Aorta (tissue), 5 donors: Measurements from ENCODE around the gene CDKN2AIPNL. TPM values are rescaled to one million over a fixed set of nuclear protein-coding genes. Genes with fewer than 3 reads are reported as not detected.
"Not testable (repeated sequence)": the region's sequence is repeated elsewhere in the genome, so short reads cannot be mapped to it uniquely, and the experiment has no call there.

Experiments
- ATAC-seq: fragments of 200-7000 bp; cut with Tn5 transposase; one replicate; pipeline ENCODE4 v1.9.1; 2022; ENCODE audit warnings: moderate library complexity; ENCODE audit not compliant: low FRiP score
- DNase-seq, 2 donors: peaks; one replicate each; pipeline ENCODE4 v3.0.0-alpha.2; 2020
- H3K27ac ChIP-seq, 2 donors: one replicate each; pipeline ENCODE4 v1.5.1; 2013; ENCODE audit warnings: low read length in 2 of 2, mild to moderate bottlenecking in 2 of 2, moderate library complexity in 2 of 2, control low read depth in 1 of 2, inconsistent platforms in 1 of 2, low read depth in 1 of 2
- H3K27me3 ChIP-seq, 2 donors: one replicate each; pipeline ENCODE4 v1.6.1; 2013; ENCODE audit warnings: control low read depth in 1 of 2, low read length in 1 of 2, mild to moderate bottlenecking in 1 of 2, moderate library complexity in 1 of 2; ENCODE audit not compliant: insufficient read depth in 2 of 2, control insufficient read depth in 1 of 2
- H3K36me3 ChIP-seq, 2 donors: one replicate each; pipeline ENCODE4 v1.6.1; 2013; ENCODE audit warnings: control low read depth in 1 of 2, low read length in 1 of 2, mild to moderate bottlenecking in 1 of 2; ENCODE audit not compliant: insufficient read depth in 2 of 2, control insufficient read depth in 1 of 2
- H3K4me1 ChIP-seq, 2 donors: one replicate each; pipeline ENCODE4 v1.6.1; 2013; ENCODE audit warnings: low read length in 2 of 2, control low read depth in 1 of 2, mild to moderate bottlenecking in 1 of 2, moderate library complexity in 1 of 2; ENCODE audit not compliant: insufficient read depth in 2 of 2, control insufficient read depth in 1 of 2
- H3K4me3 ChIP-seq, 2 donors: one replicate each; pipeline ENCODE4 v1.5.1; 2013; ENCODE audit warnings: low read length in 2 of 2, control low read depth in 1 of 2, mild to moderate bottlenecking in 1 of 2
- H3K9me3 ChIP-seq: one replicate; pipeline ENCODE4 v1.6.1; 2013; ENCODE audit warnings: mild to moderate bottlenecking, low read length; ENCODE audit not compliant: control insufficient read depth
- WGBS, 2 donors: extraction: QIAGEN DNeasy Blood & Tissue Kit; methylation state at CpG; one replicate each; pipeline ENCODE4 v1.1.7; 2013; 5-methylcytosine and 5-hydroxymethylcytosine counted together
- intact Hi-C, 2 donors: fragments of 100-400 bp; cut with DNase I; formaldehyde crosslinking; loops; one replicate each; pipeline versions ENCODE4 v1.14.2 to v1.15.0; 2022
- polyA plus RNA-seq, 2 donors: library from polyadenylated mRNA; stranded (reverse); fragments of 200-250 nt; gene quantifications; one replicate each; pipeline ENCODE4 v1.2.3, GENCODE V29; 2013
- total RNA-seq, 2 donors: library from RNA; stranded (reverse); fragmentation: NEBNext Ultra II Directional; extraction: Animal tissue kit (Norgen Biotek cat#: 25700); gene quantifications; one replicate each; pipeline ENCODE4 v1.2.1, GENCODE V29; 2021
- donor health status: healthy with polysubstance abuse.
- donor health status: Bipolar disorder and iron deficiency.
- donor health status: DM: no; HTN: no; CAD: no.
- donor health status: DM: no; HTN: no; CAD: no.
- donor health status: DM: yes; HTN: yes; CAD: no.

CDKN2AIPNL gene
- total and polyA plus RNA-seq, 4 donors: 11.0 to 35.9 (median 16.9) TPM

DNA sequence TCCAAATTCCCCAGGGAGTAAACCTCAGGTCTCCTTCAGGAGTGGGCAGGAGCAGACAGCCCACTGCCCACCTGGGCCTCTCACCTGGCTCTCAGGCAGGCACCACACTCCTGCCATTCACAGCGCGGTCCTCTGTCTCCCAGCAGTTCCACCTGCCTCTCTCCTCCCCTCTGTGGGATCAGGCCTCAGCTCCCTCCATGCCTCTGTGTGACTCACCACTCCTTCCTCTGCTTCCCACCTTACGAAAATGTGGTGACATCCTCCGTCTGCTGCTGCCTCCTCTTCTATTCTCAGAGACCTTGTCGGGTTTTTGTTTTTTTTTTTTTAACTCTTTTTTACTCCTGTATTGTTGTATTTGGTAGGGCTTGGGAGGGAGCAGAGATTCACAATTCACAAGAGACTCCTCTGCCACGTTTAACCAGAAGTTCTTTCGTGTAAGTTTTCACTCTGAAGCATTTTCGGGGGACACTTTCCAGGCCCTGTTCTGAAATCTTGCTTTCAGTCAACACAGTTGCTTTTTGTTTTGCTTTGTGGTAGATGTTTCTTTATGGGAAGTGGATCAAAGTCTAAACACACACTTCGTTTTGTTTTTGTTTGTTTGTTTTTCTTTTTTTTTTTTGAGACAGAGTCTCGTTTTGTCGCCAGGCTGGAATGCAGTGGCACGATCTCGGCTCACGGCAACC is 21.1 kb upstream of the CDKN2AIPNL start:
- 73 to 76% methylated on average over 14 of the region's 14 CpGs for WGBS, 2 donors
- DNase-seq (no peak), ATAC-seq (no peak)
- no peaks in the 10 kb centered on the region for H3K4me1 ChIP-seq
- H3K27ac ChIP-seq: no peak overlapping the region
- no peak overlapping the region for H3K4me3 ChIP-seq
- H3K36me3 ChIP-seq: no peaks in the 10 kb centered on the region
- H3K27me3 ChIP-seq: no peaks in the 10 kb centered on the region
- no peaks in the 10 kb centered on the region for H3K9me3 ChIP-seq
- intact Hi-C loops: no loop called here

DNA sequence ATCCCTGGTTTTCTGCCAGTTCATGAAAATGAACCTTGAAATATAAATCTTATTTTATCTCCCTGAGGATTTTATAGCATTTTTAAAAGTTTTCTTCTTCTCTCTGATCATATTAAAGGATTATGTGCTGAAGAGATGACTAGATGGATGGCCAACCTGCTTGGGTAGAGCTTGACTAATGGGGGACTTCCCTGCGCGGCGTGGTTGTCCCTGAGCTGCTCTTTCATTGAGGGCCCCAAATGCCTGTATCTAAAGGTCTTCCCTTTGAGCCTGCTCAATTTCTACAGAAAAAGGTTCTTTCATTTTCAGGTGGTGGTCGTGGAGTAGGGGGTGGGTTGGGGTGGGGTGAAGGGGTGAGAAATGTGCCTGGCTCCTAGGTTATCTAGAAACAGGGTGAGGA is 20.5 kb upstream of the CDKN2AIPNL start:
- Histone ChIP-seq H3K4me3 (no peak overlapping the region), H3K4me1 (no peaks in the 10 kb centered on the region), H3K36me3 (no peaks in the 10 kb centered on the region), H3K27ac (no peak overlapping the region), H3K27me3 (no peaks in the 10 kb centered on the region), H3K9me3 (no peaks in the 10 kb centered on the region)
- intact Hi-C loops: no loop called here
- 89 to 91% methylated on average over 4 of the region's 4 CpGs for WGBS, 2 donors
- DNase-seq (peak in 1 of 2 donors; percentile 12), ATAC-seq (no peak)

DNA sequence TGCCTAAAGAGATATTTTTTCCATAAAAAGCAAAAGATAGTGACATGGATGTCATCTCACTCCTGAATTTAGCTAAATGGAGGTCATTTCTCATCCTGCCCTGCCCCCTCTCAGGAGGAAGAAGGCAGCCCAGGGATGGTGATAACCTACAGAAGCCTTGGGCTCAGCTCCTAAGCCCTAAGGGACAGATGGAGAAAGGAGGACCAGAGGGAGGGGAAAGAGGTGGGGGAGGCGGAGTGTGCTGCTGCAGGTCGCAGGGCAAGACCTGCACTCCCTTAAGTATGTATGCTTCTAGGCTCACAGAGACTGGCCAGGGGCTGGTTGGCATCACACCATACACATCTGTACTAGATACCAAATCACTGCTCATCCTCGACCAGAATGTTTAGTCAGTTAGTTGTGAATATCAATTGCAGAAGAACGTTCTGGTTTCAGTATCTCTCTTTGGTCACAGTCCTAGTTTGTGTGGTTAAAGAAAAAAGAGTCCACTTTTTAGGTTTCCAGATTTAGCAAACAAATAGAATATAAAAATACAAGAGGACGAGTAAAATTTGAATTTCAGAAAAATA is 18.4 kb upstream of the CDKN2AIPNL start:
- Histone ChIP-seq H3K27me3 (no peaks in the 10 kb centered on the region), H3K36me3 (no peaks in the 10 kb centered on the region), H3K4me1 (no peaks in the 10 kb centered on the region), H3K27ac (no peak overlapping the region), H3K9me3 (no peaks in the 10 kb centered on the region), H3K4me3 (no peak overlapping the region)
- intact Hi-C loops: no loop called here
- DNase-seq (peak in 1 of 2 donors; percentile 33), ATAC-seq (no peak)
- WGBS, 2 donors: 58 to 67% methylated on average over 5 of the region's 5 CpGs

DNA sequence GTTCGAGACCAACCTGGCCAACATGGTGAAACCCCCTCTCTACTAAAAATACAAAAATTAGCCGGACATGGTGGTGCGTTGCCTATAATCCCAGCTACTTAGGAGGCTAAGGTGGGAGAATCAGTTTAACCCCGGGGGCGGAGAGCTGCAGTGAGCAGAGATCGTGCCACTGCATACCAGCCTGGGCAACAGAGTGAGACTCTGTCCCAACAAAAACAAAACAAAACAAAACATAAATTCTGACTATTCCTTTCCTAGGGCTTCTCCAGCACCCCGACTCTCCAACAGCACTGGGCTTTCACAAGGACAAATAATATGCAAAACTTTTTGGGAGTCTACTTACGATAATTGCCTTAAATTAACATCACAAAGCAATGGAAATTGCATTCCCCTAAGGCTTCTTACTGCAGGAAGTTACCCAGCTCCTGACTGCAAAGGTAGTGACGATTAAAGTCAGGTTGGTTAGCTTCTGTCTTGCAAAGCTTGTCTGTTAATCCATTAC is 15.9 kb upstream of the CDKN2AIPNL start:
- 27 to 39% methylated on average over 9 of the region's 9 CpGs for WGBS, 2 donors
- ATAC-seq: no peak

DNA sequence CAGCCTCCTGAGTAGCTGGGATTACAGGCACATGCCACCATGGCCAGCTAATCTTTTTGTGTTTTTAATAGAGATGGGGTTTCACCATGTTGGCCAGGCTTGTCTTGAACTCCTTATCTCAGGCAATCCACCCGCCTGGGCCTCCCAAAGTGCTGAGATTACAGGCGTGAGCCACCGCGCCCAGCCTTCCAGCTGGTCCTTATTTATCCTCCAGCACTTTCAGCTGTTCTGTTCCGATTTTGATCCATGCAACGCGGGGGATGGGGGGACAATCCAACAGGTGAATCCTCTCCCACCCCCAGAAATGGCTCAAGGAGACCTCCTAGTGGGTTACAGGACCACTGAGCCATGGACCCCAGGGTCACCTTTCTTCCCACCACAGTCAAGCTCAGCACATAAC is 14.7 kb upstream of the CDKN2AIPNL start:
- Histone ChIP-seq H3K27ac (no peak overlapping the region), H3K4me3 (no peak overlapping the region), H3K4me1 (no peaks in the 10 kb centered on the region), H3K9me3 (no peaks in the 10 kb centered on the region), H3K36me3 (no peaks in the 10 kb centered on the region), H3K27me3 (no peaks in the 10 kb centered on the region)
- WGBS, 2 donors: 86 to 89% methylated on average over 7 of the region's 7 CpGs
- intact Hi-C loops: no loop called here
- DNase-seq (no peak), ATAC-seq (no peak)

More for the DNA sequence above, 15.9 kb upstream of the CDKN2AIPNL start:
- Histone ChIP-seq H3K9me3 (no peaks in the 10 kb centered on the region), H3K36me3 (no peaks in the 10 kb centered on the region), H3K4me3 (no peak overlapping the region), H3K27me3 (no peaks in the 10 kb centered on the region), H3K27ac (no peak overlapping the region), H3K4me1 (no peaks in the 10 kb centered on the region)
- intact Hi-C loops: no loop called here
- peak in 1 of 2 donors; percentile 5 for DNase-seq

DNA sequence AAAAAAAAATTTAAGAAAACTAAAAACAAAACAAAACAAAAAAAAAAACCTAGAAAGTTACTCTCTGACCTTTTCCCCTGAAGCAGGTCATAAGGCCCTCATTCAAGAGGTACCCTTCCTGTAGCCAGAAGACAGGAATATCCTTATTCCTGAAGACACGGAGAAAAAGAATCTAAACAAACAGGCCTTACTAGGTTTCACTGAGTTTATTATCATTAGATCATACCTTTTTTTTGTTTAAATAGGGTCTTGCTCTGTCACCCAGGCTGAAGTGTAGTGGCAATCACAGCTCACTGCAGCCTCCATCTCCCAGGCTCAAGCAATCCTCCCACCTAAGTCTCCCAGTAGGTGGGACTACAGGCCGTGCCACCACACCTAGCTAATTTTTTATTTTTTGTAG is 11.7 kb upstream of the CDKN2AIPNL start:
- 79 to 83% methylated on average over 2 of the region's 2 CpGs for WGBS, 2 donors
- Histone ChIP-seq H3K27ac (no peak overlapping the region), H3K36me3 (no peaks in the 10 kb centered on the region), H3K9me3 (no peaks in the 10 kb centered on the region), H3K4me1 (no peaks in the 10 kb centered on the region), H3K27me3 (no peaks in the 10 kb centered on the region), H3K4me3 (no peak overlapping the region)
- no peak for DNase-seq
- intact Hi-C loops: no loop called here
- ATAC-seq: no peak

DNA sequence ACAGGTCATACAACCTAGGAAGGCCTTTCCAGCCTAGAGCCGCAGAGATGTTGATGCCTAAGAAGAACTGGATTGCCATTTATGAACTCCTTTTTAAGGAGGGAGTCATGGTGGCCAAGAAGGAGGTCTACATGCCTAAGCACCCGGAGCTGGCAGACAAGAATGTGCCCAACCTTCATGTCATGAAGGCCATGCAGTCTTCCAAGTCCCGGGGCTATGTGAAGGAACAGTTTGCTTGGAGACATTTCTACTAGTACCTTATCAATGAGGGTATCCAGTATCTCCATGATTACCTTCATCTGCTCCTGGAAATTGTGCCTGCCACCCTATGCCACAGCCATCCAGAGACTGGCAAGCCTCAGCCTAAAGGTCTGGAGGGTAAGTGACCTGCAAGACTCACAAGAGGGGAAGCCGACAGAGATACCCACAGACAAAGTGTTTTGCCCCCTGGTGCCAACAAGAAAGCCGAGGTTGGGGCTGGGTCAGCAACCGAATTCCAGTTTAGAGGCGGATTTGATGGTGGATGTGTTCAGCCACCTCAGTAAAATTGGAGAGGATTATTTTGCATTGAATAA is 11.2 kb upstream of the CDKN2AIPNL start:
- Histone ChIP-seq H3K27me3 (no peaks in the 10 kb centered on the region), H3K27ac (no peak overlapping the region), H3K4me1 (no peaks in the 10 kb centered on the region), H3K36me3 (no peaks in the 10 kb centered on the region), H3K9me3 (no peaks in the 10 kb centered on the region), H3K4me3 (no peak overlapping the region)
- 87 to 89% methylated on average over 7 of the region's 7 CpGs for WGBS, 2 donors
- intact Hi-C loops: no loop called here
- no peak for ATAC-seq
- DNase-seq: no peak

DNA sequence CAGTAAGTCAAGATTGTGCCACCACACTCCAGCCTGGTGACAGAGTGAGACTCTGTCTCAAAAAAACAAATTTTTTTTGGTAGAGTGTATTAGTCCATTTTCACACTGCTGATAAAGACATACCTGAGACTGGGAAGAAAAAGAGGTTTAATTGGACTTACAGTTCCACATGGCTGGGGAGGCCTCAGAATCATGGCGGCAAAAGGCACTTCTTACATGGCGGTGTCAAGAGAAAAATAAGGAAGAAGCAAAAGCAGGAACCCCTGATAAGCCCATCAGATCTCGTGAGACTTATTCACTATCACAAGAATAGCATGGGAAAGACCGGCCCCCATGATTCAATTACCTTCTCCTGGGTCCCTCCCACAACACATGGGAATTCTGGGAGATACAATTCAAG is 9.4 kb upstream of the CDKN2AIPNL start:
- intact Hi-C loops, H3K36me3 ChIP-seq, H3K27ac ChIP-seq, H3K27me3 ChIP-seq, H3K4me1 ChIP-seq, H3K4me3 ChIP-seq, H3K9me3 ChIP-seq, ATAC-seq, DNase-seq: not testable (repeated sequence)
- 90 to 93% methylated on average over 4 of the region's 4 CpGs for WGBS, 2 donors

DNA sequence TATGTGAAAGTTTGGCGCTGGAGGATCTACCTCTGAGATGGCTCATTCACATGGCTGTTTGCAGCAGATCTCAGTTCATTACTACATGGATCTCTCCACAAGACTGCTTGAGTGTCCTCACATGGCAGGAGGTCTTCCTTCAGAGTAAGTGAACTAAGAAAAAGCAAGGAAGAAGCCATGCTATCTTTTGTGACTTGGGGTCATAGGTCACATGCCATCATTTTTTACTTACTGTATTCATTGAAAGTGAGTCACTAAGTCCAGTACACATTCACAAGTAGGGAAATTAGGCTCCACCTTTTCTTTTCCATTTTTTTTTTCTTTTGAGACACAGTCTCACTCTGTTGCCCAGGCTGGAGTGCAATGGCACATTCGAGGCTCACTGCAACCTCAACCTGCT is 8.7 kb upstream of the CDKN2AIPNL start:
- no peaks in the 10 kb centered on the region for H3K9me3 ChIP-seq
- H3K36me3 ChIP-seq: no peaks in the 10 kb centered on the region
- intact Hi-C loops: no loop called here
- ATAC-seq (no peak), DNase-seq (no peak)
- H3K4me1 ChIP-seq: no peaks in the 10 kb centered on the region
- WGBS, 2 donors: 91 to 92% methylated on average over 2 of the region's 2 CpGs
- no peaks in the 10 kb centered on the region for H3K27me3 ChIP-seq
- no peak overlapping the region for H3K27ac ChIP-seq
- no peak overlapping the region for H3K4me3 ChIP-seq
